Medulla oblongata (tissue), 1 donor: Measurements from ENCODE around the gene PTPRC.

Source experiments
- DNase-seq: peaks from one replicate; pipeline ENCODE4 v3.0.0-alpha.2; 2015; ENCODE audit errors: extremely low spot score

PTPRC gene

GRCh38 chr1:198647055-198647454 lies 8.2 kb downstream of the PTPRC start:
- no peak for DNase-seq

DNA sequence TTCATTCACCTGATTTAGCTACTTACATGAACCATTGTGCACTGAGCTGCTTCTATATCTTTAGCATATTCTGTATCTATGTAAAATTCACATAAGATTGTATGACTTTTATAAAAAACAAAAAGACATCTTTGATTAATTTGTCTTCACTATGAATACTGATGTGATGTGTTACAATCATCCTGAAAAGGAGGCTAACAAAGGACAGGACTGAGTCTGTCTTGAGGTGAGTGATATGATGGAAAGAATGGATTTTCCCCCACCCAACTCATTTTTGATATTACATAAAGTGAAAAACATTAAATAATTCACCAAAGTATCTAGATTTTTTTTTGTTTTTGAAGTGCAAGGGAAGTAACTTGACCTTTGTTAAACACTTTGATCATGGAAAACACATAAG lies 9.8 kb downstream of the PTPRC start:
- no peak for DNase-seq

DNA sequence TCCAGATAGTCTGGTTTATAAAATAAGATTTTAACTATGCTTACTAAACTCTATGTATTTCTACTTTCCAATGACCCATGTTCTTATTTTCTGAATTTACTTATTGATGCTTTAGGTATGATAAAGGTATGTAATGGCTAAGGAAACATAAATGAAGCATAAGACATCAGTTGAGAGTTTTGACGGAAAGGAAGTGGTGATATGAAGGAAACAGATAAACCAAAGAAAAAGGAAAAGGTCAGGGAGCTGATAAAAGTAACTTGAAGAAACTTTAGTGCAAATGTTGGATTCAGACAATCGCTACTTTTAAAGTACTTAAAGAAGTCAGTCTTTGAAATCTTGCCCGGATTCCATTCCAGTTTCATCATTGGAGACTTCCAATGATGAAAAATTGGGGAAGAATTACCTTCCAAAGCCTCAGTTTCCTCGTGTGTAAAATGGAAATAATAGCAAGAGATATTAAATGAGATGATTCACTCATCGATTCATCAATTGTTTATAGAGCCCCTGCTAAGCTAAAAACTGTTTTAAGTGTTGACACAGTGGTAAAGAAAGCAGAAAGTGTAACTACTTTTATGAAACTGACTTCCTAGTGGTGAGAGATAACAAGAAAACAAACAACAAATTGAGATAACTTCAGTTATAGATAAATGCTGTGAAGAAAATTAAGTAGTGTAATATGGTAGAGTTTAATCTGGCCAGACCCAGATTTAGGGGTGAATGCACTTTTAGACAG lies 10.6 kb downstream of the PTPRC start:
- DNase-seq = no peak

DNA sequence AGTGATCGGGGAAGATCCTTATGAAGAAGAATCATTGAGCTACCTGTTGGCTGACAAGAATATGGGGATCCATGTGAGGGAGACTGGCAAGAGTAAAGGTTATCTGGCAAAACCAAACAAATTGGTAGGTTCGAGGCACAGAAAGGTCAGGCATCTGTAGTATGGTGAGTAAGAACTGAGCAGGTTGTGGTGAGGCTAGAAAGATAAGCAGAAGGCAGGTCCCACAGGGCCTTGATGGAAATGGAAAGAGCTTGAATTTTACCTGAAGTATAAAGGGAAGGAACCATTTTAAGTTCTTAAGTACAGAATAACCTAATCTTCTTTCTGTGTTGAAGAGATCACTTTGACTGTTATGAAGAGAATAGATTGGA lies 11.1 kb downstream of the PTPRC start:
- no peak for DNase-seq

GRCh38 chr1:198650506-198650905 lies 11.7 kb downstream of the PTPRC start:
- no peak for DNase-seq

DNA sequence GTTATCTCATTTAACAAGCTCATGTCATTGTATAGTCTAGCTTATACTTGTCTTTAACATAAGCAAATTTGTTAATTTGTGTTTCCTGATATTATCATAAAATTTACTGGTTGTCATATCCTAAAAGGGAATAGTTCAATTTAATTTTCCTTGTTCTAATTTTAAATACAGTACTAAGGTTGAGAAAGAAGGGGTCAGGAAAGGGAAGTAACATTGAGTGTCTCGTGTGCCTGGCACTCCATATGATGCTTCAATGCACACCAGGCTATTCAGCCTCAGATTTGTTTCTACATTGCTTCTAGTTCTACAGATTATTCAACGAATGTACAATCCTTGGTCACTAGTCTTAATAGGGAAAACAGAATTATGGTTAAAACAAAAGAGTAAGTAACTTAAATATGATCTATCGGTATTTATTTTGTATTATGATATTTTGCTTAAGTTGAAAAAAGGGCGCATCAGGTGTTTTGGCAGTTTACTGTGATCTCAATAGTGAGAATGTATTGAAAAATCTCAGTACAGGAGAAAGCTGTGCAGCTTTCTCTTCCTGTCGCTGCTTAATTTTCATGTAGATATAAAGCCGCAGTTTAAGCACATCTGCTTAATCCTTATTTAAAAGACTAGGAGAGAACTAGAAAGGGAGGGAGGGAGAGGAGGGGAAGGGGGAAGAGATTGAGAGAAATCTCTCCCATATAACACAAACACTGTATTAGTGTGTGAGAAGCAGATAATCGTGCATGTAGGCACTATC lies 13.0 kb downstream of the PTPRC start:
- peak; percentile 41 for DNase-seq

DNA sequence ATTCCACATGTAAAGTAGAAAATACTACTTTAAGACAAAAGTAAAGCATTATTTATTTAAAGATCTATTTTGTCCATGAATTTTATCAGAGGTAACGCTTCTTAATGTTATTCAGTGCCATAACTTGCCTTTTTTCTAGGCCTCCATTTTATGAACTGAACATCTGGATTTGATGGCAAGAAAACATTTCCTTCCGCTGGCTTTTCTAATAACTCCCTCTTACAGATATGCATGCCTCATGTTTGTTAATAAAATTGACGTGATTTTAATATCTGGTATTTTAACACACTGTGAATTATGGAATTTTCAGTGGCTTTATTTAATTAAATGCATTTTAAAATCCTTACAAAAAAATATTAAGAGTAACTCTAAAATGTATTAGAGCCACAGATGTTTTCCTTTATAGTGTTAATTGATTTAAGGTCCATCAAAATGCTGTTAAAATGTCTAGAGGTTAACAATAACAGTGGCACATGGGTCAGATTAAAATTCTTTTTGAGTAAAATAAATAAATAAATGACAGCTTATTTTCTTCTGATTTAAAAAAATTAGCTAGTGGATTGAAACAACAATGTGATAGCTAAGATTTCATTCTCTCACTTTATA lies 15.1 kb downstream of the PTPRC start:
- no peak for DNase-seq

DNA sequence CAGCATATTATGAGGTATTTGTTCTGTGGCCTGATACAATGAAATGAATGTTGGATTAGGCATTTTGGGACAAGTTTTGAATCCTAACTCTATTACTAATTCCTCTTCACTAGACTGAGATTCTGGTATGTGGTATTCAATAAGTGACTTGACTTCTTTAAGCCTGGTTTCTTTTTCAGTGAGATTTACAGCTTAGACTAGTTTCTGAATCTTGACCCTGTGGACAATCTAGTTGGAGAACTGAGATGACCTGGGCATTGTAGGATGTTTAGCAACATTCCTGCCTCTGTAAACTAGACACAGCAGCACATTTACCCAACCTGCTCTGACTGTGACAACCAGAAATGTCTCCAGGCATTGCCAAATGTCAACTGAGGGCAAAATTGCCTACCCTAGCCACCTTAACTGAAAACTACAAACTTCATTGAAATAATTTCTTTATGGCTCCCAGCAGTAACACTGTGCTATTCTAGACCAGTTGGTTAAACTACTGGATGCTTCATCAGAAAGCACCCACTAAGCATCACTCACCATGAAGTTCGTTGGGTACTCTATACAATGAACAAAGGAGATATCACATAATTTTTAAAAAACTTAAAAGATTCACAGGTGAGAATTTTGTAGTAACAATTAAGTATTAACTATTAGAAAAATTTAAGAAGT lies 16.8 kb downstream of the PTPRC start:
- no peak for DNase-seq

- DNase-seq = no peak
Observed at GRCh38 chr1:198656500-198656932, 17.7 kb downstream of the PTPRC start.

- no peak for DNase-seq
Observed at GRCh38 chr1:198657550-198658064, 18.8 kb downstream of the PTPRC start.

- DNase-seq = no peak
Observed at GRCh38 chr1:198660341-198661261, 21.8 kb downstream of the PTPRC start.

DNA sequence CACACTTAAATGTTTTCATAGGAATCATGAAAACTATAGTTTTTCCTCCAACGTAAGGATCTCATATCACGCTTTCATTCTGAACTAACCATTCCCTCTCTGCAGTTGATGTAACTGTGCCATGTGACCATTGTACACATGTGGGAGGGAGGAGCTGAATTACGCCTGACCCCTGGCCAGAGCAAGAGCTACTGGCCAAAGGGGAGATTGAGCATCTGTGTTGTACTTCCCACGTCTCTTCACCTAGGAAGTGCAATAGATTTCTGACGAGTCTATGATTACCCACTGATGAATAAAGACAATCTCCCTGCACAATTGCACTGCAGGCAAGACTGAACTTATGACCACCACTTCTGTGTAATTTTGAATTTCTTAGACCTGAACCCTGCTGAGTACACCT lies 24.0 kb downstream of the PTPRC start:
- DNase-seq = no peak

DNA sequence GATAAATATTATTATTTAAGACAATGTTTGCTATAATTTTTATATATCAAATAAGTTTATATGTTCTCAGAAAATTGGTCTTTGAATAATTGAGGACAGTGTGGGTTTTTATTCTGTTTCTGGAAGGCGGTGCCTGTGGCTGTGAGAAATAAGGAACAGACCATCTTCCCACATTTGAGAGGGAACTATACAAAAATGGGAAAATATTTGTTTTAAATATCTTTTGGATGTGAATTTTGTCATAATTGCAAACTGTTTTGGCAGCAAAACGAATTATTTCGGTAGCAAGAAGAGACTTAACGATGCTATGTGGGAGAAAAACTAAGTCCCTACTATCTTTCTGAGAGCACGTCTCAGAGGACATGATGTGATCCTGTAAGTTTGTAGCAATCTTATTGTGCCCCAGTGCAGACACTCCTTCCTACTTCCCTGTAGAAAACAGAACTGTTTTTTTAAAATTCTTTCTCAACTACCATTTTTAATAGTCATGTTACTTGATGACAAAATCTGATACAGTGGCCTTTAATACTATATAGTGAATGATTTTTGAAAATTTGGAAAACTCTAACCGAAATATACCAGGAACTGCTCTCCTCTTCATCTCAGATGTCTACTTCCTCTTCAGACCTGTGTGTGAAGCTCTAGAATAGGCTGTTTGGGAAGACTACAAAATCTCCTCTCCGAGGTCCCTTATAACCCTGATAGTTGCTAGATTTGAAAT lies 25.4 kb downstream of the PTPRC start:
- peak; percentile 30 for DNase-seq

GRCh38 chr1:198667186-198667585 lies 28.3 kb downstream of the PTPRC start:
- DNase-seq = no peak

GRCh38 chr1:198667807-198668206 lies 29.0 kb downstream of the PTPRC start:
- DNase-seq = no peak

DNA sequence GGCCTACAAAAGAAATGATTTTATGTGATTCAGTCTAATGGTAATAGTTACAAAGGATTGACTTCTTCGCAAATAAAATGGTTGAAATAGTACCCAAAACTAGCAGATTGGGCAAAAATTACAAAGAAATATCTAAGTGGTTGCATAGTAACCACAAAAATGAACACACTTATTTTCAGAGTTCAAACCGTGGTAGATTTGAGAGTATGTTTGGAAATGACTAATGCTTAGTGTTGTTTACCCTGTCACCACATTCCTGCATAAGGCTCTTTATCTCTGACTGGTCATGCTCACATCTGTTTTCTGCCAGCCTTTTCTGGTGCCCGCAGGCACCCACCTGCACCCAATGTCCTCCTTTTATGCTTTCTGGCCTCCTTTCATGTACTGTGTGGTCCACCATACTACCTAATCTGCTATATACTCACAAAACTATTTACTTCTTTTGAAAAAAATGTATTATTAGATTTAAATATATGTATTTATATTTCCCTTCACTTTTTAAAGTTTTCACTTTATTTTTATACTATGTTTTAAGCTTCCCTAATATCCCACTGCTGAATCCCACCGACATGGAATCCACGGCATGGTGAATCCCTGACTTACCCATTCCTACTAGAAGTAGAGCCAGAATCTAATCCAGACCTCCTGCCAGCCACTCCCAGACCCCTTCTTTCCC lies 30.3 kb downstream of the PTPRC start:
- no peak for DNase-seq

GRCh38 chr1:198669771-198670170 lies 30.9 kb downstream of the PTPRC start:
- no peak for DNase-seq

DNA sequence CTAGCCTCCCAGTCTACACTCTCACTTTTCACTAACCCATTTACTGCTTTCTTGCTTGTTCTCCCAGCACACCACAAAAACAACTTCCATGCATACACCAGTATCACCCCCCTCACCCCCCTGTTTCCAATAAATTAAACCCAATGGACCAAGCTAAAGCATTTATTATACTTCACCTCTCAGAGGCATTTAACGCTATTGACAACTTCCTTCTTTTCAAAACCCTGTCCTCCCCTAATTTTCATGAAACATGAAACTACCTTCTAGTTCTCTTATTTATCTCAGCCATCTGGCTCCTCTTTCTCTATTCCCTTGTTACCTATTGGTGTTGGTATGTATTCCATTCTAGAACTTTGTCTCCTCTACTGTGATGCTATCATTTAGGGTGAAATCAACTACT lies 32.3 kb downstream of the PTPRC start:
- no peak for DNase-seq

GRCh38 chr1:198672124-198672523 lies 33.3 kb downstream of the PTPRC start:
- DNase-seq = no peak

DNA sequence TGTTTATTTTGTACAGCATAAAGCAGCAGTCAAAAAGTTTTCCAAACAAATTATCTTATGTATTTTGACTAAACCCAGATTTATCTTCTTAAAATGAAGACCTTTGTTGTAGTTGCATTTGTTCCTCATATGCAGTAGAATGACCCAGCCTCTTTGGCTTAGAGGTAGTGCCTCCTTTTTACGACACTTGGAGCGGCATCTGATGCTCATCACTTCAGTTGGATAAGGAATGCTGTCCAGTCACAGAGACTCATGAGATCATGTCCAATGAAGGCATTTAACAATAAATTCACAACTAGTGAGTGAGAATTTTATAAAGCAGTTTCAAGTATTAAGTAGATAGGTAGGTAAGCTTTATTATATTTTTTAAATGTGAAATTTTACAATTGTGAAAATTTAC lies 35.2 kb downstream of the PTPRC start:
- no peak for DNase-seq
